Suprapubic skin (tissue), 4 donors: ENCODE data around the gene WDR37. TPM values are rescaled to one million over a fixed set of nuclear protein-coding genes. Genes with fewer than 3 reads are reported as not detected.
A peak's percentile ranks its signal among the peaks of the same experiment; 100 is the strongest.

Source experiments
- DNase-seq, 2 donors: peaks; one replicate each; pipeline ENCODE4 v3.0.0-alpha.2; 2019; ENCODE audit warnings: low spot score in 2 of 2
- H3K27ac ChIP-seq: fragments of 200-600 bp; sonication (generic); one replicate; pipeline ENCODE4 v1.5.1; 2019
- H3K27me3 ChIP-seq: fragments of 200-600 bp; sonication (generic); one replicate; pipeline ENCODE4 v1.5.1; 2019
- H3K36me3 ChIP-seq: fragments of 200-600 bp; sonication (generic); one replicate; pipeline ENCODE4 v1.5.1; 2019
- H3K4me1 ChIP-seq: fragments of 200-600 bp; sonication (generic); one replicate; pipeline ENCODE4 v1.5.1; 2019
- H3K4me3 ChIP-seq: fragments of 200-600 bp; sonication (generic); one replicate; pipeline ENCODE4 v1.5.1; 2019; ENCODE audit warnings: mild to moderate bottlenecking
- H3K9me3 ChIP-seq: fragments of 200-600 bp; sonication (generic); one replicate; pipeline ENCODE4 v1.5.1; 2019
- CTCF ChIP-seq, 2 donors: fragments of 200-600 bp in 1 of 2; fragments of 450-650 bp in 1 of 2; sonication (generic) in 1 of 2; IDR thresholded peaks; one replicate each; pipeline ENCODE4 v1.5.1; 2016 to 2019; ENCODE audit warnings: antibody characterized with exemption in 2 of 2, mild to moderate bottlenecking in 1 of 2, moderate library complexity in 1 of 2
- EP300 ChIP-seq: sonication (generic); formaldehyde crosslinking; IDR thresholded peaks from one replicate; pipeline ENCODE4 v1.6.1; 2017; ENCODE audit warnings: antibody characterized with exemption
- POLR2A ChIP-seq, 2 donors: fragments of 450-650 bp; IDR thresholded peaks; one replicate each; pipeline ENCODE4 v1.6.1; 2017; ENCODE audit warnings: antibody characterized with exemption in 2 of 2, mild to moderate bottlenecking in 2 of 2, moderate library complexity in 2 of 2
- POLR2AphosphoS5 ChIP-seq, 3 donors: sonication (generic); formaldehyde crosslinking; IDR thresholded peaks; one replicate each; pipeline ENCODE4 v1.6.1; 2017; ENCODE audit warnings: antibody characterized with exemption in 3 of 3
- WGBS: methylation state at CpG from one replicate; pipeline ENCODE4 v1.1.5; 2018; 5-methylcytosine and 5-hydroxymethylcytosine counted together
- total RNA-seq, 4 donors: library from RNA; depleted of rRNA; stranded (reverse); fragments of >200 nt; gene quantifications; one replicate each; pipeline ENCODE4 v1.1.0, GENCODE V29; 2016

Gene WDR37
- total RNA-seq, 4 donors from 2014 or later, result 13.1 to 32.7 (median 18.4) TPM

GRCh38 chr10:1100143-1100542 lies 44.0 kb downstream of the WDR37 start:
- DNase-seq, result no peak
- H3K4me3 ChIP-seq, result no peak overlapping the region
- no peaks in the 10 kb centered on the region for H3K9me3 ChIP-seq
- peaks cover 83% of the 10 kb centered on the region for H3K36me3 ChIP-seq
- H3K27me3 ChIP-seq, result no peaks in the 10 kb centered on the region
- 78% methylated on average over 3 of the region's 3 CpGs for WGBS
- H3K4me1 ChIP-seq, result no peaks in the 10 kb centered on the region
- no peak for TF ChIP-seq POLR2AphosphoS5 (IDR thresholded peaks at IDR 0.05)
- TF ChIP-seq EP300, result no peak
- TF ChIP-seq CTCF (IDR thresholded peaks at IDR 0.05), result no peak
- no peak for TF ChIP-seq POLR2A (IDR thresholded peaks at IDR 0.05)
- no peak overlapping the region for H3K27ac ChIP-seq

GRCh38 chr10:1100691-1101368 lies 44.6 kb downstream of the WDR37 start:
- 80% methylated on average over 23 of the region's 23 CpGs for WGBS
- Histone ChIP-seq H3K4me3 (no peak overlapping the region), H3K27me3 (no peaks in the 10 kb centered on the region), H3K4me1 (no peaks in the 10 kb centered on the region), H3K27ac (no peak overlapping the region), H3K36me3 (peaks cover 84% of the 10 kb centered on the region), H3K9me3 (no peaks in the 10 kb centered on the region)
- no peak for DNase-seq
- TF ChIP-seq CTCF (IDR thresholded peaks at IDR 0.05) (no peak), EP300 (no peak), POLR2AphosphoS5 (IDR thresholded peaks at IDR 0.05) (no peak), POLR2A (IDR thresholded peaks at IDR 0.05) (no peak)

- Histone ChIP-seq H3K9me3 (no peaks in the 10 kb centered on the region), H3K4me1 (no peaks in the 10 kb centered on the region), H3K36me3 (peaks cover 84% of the 10 kb centered on the region), H3K27ac (no peak overlapping the region), H3K27me3 (no peaks in the 10 kb centered on the region), H3K4me3 (no peak overlapping the region)
- TF ChIP-seq POLR2AphosphoS5 (IDR thresholded peaks at IDR 0.05) (no peak), POLR2A (IDR thresholded peaks at IDR 0.05) (no peak), CTCF (IDR thresholded peaks at IDR 0.05) (no peak), EP300 (no peak)
- no peak for DNase-seq
- 97% methylated on average over 37 of the region's 37 CpGs for WGBS
Observed at GRCh38 chr10:1101946-1102345, 45.8 kb downstream of the WDR37 start.

GRCh38 chr10:1102416-1102815 lies 46.2 kb downstream of the WDR37 start:
- peak in 1 of 2 donors; percentile 20 for DNase-seq
- Histone ChIP-seq H3K9me3 (no peaks in the 10 kb centered on the region), H3K27me3 (no peaks in the 10 kb centered on the region), H3K4me1 (no peaks in the 10 kb centered on the region), H3K27ac (no peak overlapping the region), H3K4me3 (no peak overlapping the region), H3K36me3 (peaks cover 84% of the 10 kb centered on the region)
- TF ChIP-seq CTCF (IDR thresholded peaks at IDR 0.05) (no peak), EP300 (no peak), POLR2AphosphoS5 (IDR thresholded peaks at IDR 0.05) (no peak), POLR2A (IDR thresholded peaks at IDR 0.05) (no peak)
- 89% methylated on average over 6 of the region's 7 CpGs for WGBS

GRCh38 chr10:1102831-1103230 lies 46.6 kb downstream of the WDR37 start:
- TF ChIP-seq CTCF (IDR thresholded peaks at IDR 0.05) (no peak), POLR2AphosphoS5 (IDR thresholded peaks at IDR 0.05) (no peak), EP300 (no peak), POLR2A (IDR thresholded peaks at IDR 0.05) (no peak)
- Histone ChIP-seq H3K27me3 (no peaks in the 10 kb centered on the region), H3K4me1 (no peaks in the 10 kb centered on the region), H3K36me3 (peaks cover 84% of the 10 kb centered on the region), H3K27ac (no peak overlapping the region), H3K9me3 (no peaks in the 10 kb centered on the region), H3K4me3 (no peak overlapping the region)
- 100% methylated on average over 2 of the region's 2 CpGs for WGBS
- DNase-seq, result no peak
